DMS114 treated with DMSO at 0.1 percent for 48 hours (cell line): ENCODE measurements around the gene GBP4.
"Not testable (repeated sequence)": the region's sequence is repeated elsewhere in the genome, so short reads cannot be mapped to it uniquely, and the experiment has no call there.

ENCODE experiments used
- DNase-seq: peaks from one replicate; lab custom pipeline; 2025; ENCODE audit not compliant: unreplicated experiment; lab: John Stamatoyannopoulos, UW

The GBP4 gene

GRCh38 chr1:89198491-89199072 is at the start of gene GBP4:
GBP4 (minus strand) TSS chr1:89198942; CDS start chr1:89198834, 108 bp downstream.
- peak; percentile 29 for DNase-seq

GRCh38 chr1:89243046-89243445 is 44.3 kb upstream of the GBP4 start:
- DNase-seq, result no peak

- DNase-seq, result no peak
These were observed 22.6 kb upstream of the GBP4 start for GRCh38 chr1:89221341-89221740.

GRCh38 chr1:89219851-89220250 is 21.1 kb upstream of the GBP4 start:
- not testable (repeated sequence) for DNase-seq

- DNase-seq, result not testable (repeated sequence)
These were observed 20.2 kb upstream of the GBP4 start for GRCh38 chr1:89218941-89219340.

- DNase-seq, result no peak
These were observed 14.6 kb upstream of the GBP4 start for GRCh38 chr1:89213347-89213746.

GRCh38 chr1:89211035-89211634 is 12.4 kb upstream of the GBP4 start:
- no peak for DNase-seq

GRCh38 chr1:89206373-89206772 is 7.6 kb upstream of the GBP4 start:
- no peak for DNase-seq

GRCh38 chr1:89203166-89203565 is 4.4 kb upstream of the GBP4 start:
- DNase-seq, result no peak

- DNase-seq, result no peak
These were observed 2.5 kb upstream of the GBP4 start for GRCh38 chr1:89201106-89201794.

- no peak for DNase-seq
These were observed 1.9 kb upstream of the GBP4 start for GRCh38 chr1:89200663-89201062.

- DNase-seq, result no peak
These were observed 836 bp upstream of the GBP4 start for GRCh38 chr1:89199525-89200031.

- no peak for DNase-seq
These were observed 661 bp downstream of the GBP4 start for GRCh38 chr1:89198081-89198480.

- DNase-seq, result no peak
These were observed 3.3 kb downstream of the GBP4 start for GRCh38 chr1:89195476-89195875.

- DNase-seq, result no peak
These were observed 7.4 kb downstream of the GBP4 start for GRCh38 chr1:89191314-89191713.

GRCh38 chr1:89190017-89190416 is 8.7 kb downstream of the GBP4 start:
- no peak for DNase-seq

- DNase-seq, result no peak
These were observed 19.4 kb downstream of the GBP4 start for GRCh38 chr1:89179343-89179742.

GRCh38 chr1:89176971-89177370 is 21.8 kb downstream of the GBP4 start:
- no peak for DNase-seq

GRCh38 chr1:89175601-89176256 is 23.0 kb downstream of the GBP4 start, which contains the start of gene GBP7:
GBP7 (minus strand) TSS chr1:89176003; CDS start chr1:89171935, 4,068 bp downstream.
- DNase-seq, result no peak

- no peak for DNase-seq
These were observed 24.3 kb downstream of the GBP4 start for GRCh38 chr1:89174491-89174890.

GRCh38 chr1:89172468-89173143 is 26.1 kb downstream of the GBP4 start:
- DNase-seq, result no peak
